HepG2 (cell line): ENCODE results near the gene TAB2. TPM values are rescaled to one million over a fixed set of nuclear protein-coding genes. Genes with fewer than 3 reads are reported as not detected.

Experiments
- ATAC-seq: fragments of 200-7000 bp; cut with Tn5 transposase; 3 replicates; pipeline ENCODE4 v1.9.1; 2020; ENCODE audit warnings: mild to moderate bottlenecking, moderate library complexity
- BruUV-seq: library from RNA; stranded (reverse); fragments of 400-500 nt; replicated peaks from 2 replicates; lab custom pipeline; 2021; lab: Mats Ljungman, UMichigan
- CTCF ChIA-PET: fragments of 300-600 bp; formaldehyde crosslinking; extraction: SDS; loops from one replicate; lab custom pipeline; 2021; ENCODE audit warnings: low total read pairs, inconsistent platforms, low intra/inter-chr PET ratio; lab: Yijun Ruan, JAX
- POLR2A ChIA-PET: fragments of 350-600 bp; sonication (Branson Sonifier 250); formaldehyde crosslinking; loops from one replicate; lab custom pipeline; 2020; ENCODE audit warnings: antibody characterized with exemption, inconsistent platforms; lab: Yijun Ruan, JAX
- DNase-seq: peaks from one replicate; pipeline ENCODE4 v3.0.0-alpha.2; 2015; ENCODE audit warnings: low spot score
- FAIRE-seq: peaks from 3 replicates; lab custom pipeline; 2011; peaks lifted over from hg19 to GRCh38; lab: Jason Lieb, UNC
- H2AFZ ChIP-seq: one replicate; pipeline ENCODE4 v1.6.1; 2011; ENCODE audit warnings: low read length, inconsistent platforms
- H3K27ac ChIP-seq: fragments of 300-600 bp; 3 replicates; pipeline ENCODE4 v1.8.0; 2011; ENCODE audit warnings: mixed run types, mild to moderate bottlenecking, mixed read lengths, low read length, inconsistent platforms; ENCODE audit not compliant: insufficient read depth; ENCODE audit errors: extremely low read length
- H3K27me3 ChIP-seq, 2 experiments: fragments of 200-600 bp in 1 of 2; 2 replicates in 1 of 2; 3 replicates in 1 of 2; pipeline versions ENCODE4 v1.6.0 to v1.8.0; 2011; ENCODE audit warnings: low read length in 2 of 2, mild to moderate bottlenecking in 2 of 2, moderate library complexity in 2 of 2, inconsistent platforms in 1 of 2; ENCODE audit not compliant: insufficient read depth in 2 of 2, control insufficient read depth in 1 of 2
- H3K36me3 ChIP-seq, 2 experiments: fragments of 200-600 bp in 1 of 2; replicated peaks in 1 of 2; 2 replicates in 1 of 2; 3 replicates in 1 of 2; pipeline versions ENCODE4 v1.5.1 to v1.8.0; 2011; ENCODE audit warnings: low read length in 2 of 2, inconsistent platforms in 1 of 2; ENCODE audit not compliant: insufficient read depth in 2 of 2, control insufficient read depth in 1 of 2
- H3K4me1 ChIP-seq: 2 replicates; pipeline ENCODE4 v1.5.1; 2012; ENCODE audit warnings: low read length, inconsistent platforms; ENCODE audit not compliant: insufficient read depth
- H3K4me2 ChIP-seq: 2 replicates; pipeline ENCODE4 v1.6.0; 2011; ENCODE audit warnings: low read depth, low read length, inconsistent platforms
- H3K4me3 ChIP-seq, 3 experiments: fragments of 200-600 bp in 1 of 3; sonication (generic), shearing (Covaris generic) in 1 of 3; replicated peaks in 1 of 3; 2 replicates each; pipeline ENCODE4 v1.5.1; 2011 to 2016; ENCODE audit warnings: low read length in 3 of 3, inconsistent platforms in 2 of 3, low read depth in 2 of 3, mild to moderate bottlenecking in 2 of 3, control low read depth in 1 of 3, mixed read lengths in 1 of 3; ENCODE audit not compliant: insufficient read depth in 1 of 3
- H3K79me2 ChIP-seq: one replicate; pipeline ENCODE4 v1.6.1; 2011; ENCODE audit warnings: low read length, inconsistent platforms; ENCODE audit not compliant: insufficient read depth
- H3K9ac ChIP-seq: 2 replicates; pipeline ENCODE4 v1.6.0; 2011; ENCODE audit warnings: mild to moderate bottlenecking, low read depth, low read length, inconsistent platforms; ENCODE audit not compliant: insufficient read depth
- H3K9me3 ChIP-seq: 2 replicates; pipeline ENCODE4 v1.5.1; 2012; ENCODE audit warnings: mild to moderate bottlenecking, low read length
- H4K20me1 ChIP-seq: 2 replicates; pipeline ENCODE4 v1.6.0; 2011; ENCODE audit warnings: inconsistent platforms, mild to moderate bottlenecking, low read length, moderate library complexity; ENCODE audit not compliant: insufficient read depth
- ATF7 ChIP-seq, 2 experiments: fragments of 450-650 bp in 1 of 2; sonication (generic) in 1 of 2; formaldehyde crosslinking in 1 of 2; IDR thresholded peaks; 2 replicates each; pipeline versions ENCODE4 v1.4.0 to v1.6.1; 2016 to 2020; ENCODE audit warnings: antibody characterized with exemption in 1 of 2, mild to moderate bottlenecking in 1 of 2, missing genetic modification reagents in 1 of 2
- GABPA ChIP-seq, 2 experiments: IDR thresholded peaks; 2 replicates each; pipeline ENCODE4 v1.6.1; 2011 to 2016; ENCODE audit warnings: low read depth in 2 of 2, low read length in 1 of 2, missing biosample characterization in 1 of 2, missing genetic modification characterization in 1 of 2
- SP140L ChIP-seq: sonication (generic); formaldehyde crosslinking; IDR thresholded peaks from 2 replicates; pipeline ENCODE4 v1.4.0; 2020; ENCODE audit warnings: missing genetic modification reagents, borderline replicate concordance
- ZNF230 ChIP-seq: sonication (generic); formaldehyde crosslinking; IDR thresholded peaks from 2 replicates; pipeline ENCODE4 v1.4.0; 2020; ENCODE audit warnings: mild to moderate bottlenecking, missing genetic modification reagents
- ZNF75D ChIP-seq: sonication (generic); formaldehyde crosslinking; IDR thresholded peaks from 2 replicates; pipeline ENCODE4 v1.8.1; 2023; ENCODE audit warnings: missing genetic modification reagents, mild to moderate bottlenecking, borderline replicate concordance
- WGBS: methylation state at CpG from one replicate; pipeline ENCODE4 v1.1.6; 2017; ENCODE audit warnings: low lambda C conversion rate; 5-methylcytosine and 5-hydroxymethylcytosine counted together
- in situ Hi-C: cut with HindIII; loops from 2 replicates; pipeline ENCODE4 v1.10.0; 2017; ENCODE audit warnings: low pct_unique_long_range_greater_than_20kb; ENCODE audit not compliant: extremely low pct_ligation_motif_present
- intact Hi-C: fragments of 100-400 bp; cut with micrococcal nuclease; formaldehyde crosslinking; loops from one replicate; pipeline ENCODE4 v1.10.0; 2022; ENCODE audit not compliant: unreplicated experiment
- polyA plus RNA-seq, 8 experiments: library from polyadenylated mRNA; depleted of rRNA in 3 of 8; stranded (reverse) in 7 of 8; unstranded in 1 of 8; fragments of >200 nt; fragmentation: Illumina TruSeq in 4 of 8; extraction: Trizol in 4 of 8; gene quantifications; 2 replicates each; pipeline versions ENCODE4 v1.2.1 to v1.2.3, GENCODE V29; 2011 to 2016; ENCODE audit warnings: low read depth in 4 of 8, missing spikeins in 1 of 8, mixed read lengths in 1 of 8; ENCODE audit not compliant: insufficient read depth in 1 of 8
- total RNA-seq, 5 experiments: library from RNA; depleted of rRNA; stranded (reverse); fragments of >200 nt; fragmentation: Illumina TruSeq; extraction: Trizol; gene quantifications; 2 replicates each; pipeline ENCODE4 v1.2.3, GENCODE V29; 2016; ENCODE audit warnings: low read depth in 1 of 5

The TAB2 gene
- total and polyA plus RNA-seq, 2 of the 13 experiments (the other 11 are each of a cell fraction or from before 2014, with no cell fraction given): 23.7 to 50.2 TPM

GRCh38 chr6:149284904-149285303 is 32.6 kb upstream of the TAB2 start:
- no peak for DNase-seq
- Histone ChIP-seq H3K9ac (no peak overlapping the region), H3K4me2 (no peak overlapping the region), H3K36me3 (no peaks in the 10 kb centered on the region), H3K9me3 (no peaks in the 10 kb centered on the region), H3K27ac (no peak overlapping the region), H3K27me3 (peaks cover 0 to 13% of the 10 kb centered on the region in 2 experiments; a peak in 2 of 5 replicates), H3K79me2 (no peaks in the 10 kb centered on the region), H3K4me3 (no peak overlapping the region), H2AFZ (no peak overlapping the region), H4K20me1 (no peaks in the 10 kb centered on the region), H3K4me1 (peaks cover 9% of the 10 kb centered on the region; the same call in 1 of the 2 replicates)
- no peak for ATAC-seq
- CTCF ChIA-PET: no interaction called here
- in situ Hi-C loops (no loop called here), intact Hi-C loops (no loop called here)
- FAIRE-seq: no peak
- WGBS: 8% methylated on average over 3 of the region's 3 CpGs
- TF ChIP-seq GABPA (IDR thresholded peaks at IDR 0.05; ENCODE audit: low read depth, low read length) (no peak), GABPA (CRISPR knock-in tag; IDR thresholded peaks at IDR 0.05; ENCODE audit: low read depth) (no peak), ZNF230 (no peak), ATF7 (IDR thresholded peaks at IDR 0.05) (peak; percentile 73), ATF7 (CRISPR knock-in tag; IDR thresholded peaks at IDR 0.05) (no peak)
- no TSS peak for BruUV-seq
- POLR2A ChIA-PET: no interaction called here

GRCh38 chr6:149285626-149286025 is 31.9 kb upstream of the TAB2 start:
- Histone ChIP-seq H4K20me1 (no peaks in the 10 kb centered on the region), H3K9me3 (no peaks in the 10 kb centered on the region), H3K36me3 (no peaks in the 10 kb centered on the region), H3K4me2 (no peak overlapping the region), H3K9ac (no peak overlapping the region), H2AFZ (no peak overlapping the region), H3K27ac (no peak overlapping the region), H3K79me2 (no peaks in the 10 kb centered on the region), H3K4me1 (peaks cover 9% of the 10 kb centered on the region; the same call in 1 of the 2 replicates), H3K4me3 (no peak overlapping the region), H3K27me3 (peaks cover 0 to 9% of the 10 kb centered on the region in 2 experiments; a peak in 1 of 5 replicates)
- CTCF ChIA-PET: no interaction called here
- POLR2A ChIA-PET: no interaction called here
- FAIRE-seq (no peak), ATAC-seq (no peak), DNase-seq (no peak)
- WGBS: 63% methylated on average over 6 of the region's 6 CpGs
- no TSS peak for BruUV-seq
- intact Hi-C loops (no loop called here), in situ Hi-C loops (no loop called here)
- TF ChIP-seq ZNF75D (CRISPR knock-in tag) (no peak), SP140L (no peak)
